Nephron progenitor cell (in vitro differentiated cells): Measurements from ENCODE around the gene IREB2.

Source experiments
- DNase-seq: peaks from one replicate; pipeline ENCODE4 v3.0.0; 2021
- H3K27ac Mint-ChIP-seq: 2 replicates; pipeline ENCODE4 v1.8.0; 2021; ENCODE audit warnings: mild to moderate bottlenecking, moderate library complexity, mixed read lengths
- H3K27me3 Mint-ChIP-seq: 2 replicates; pipeline ENCODE4 v1.8.0; 2021; ENCODE audit warnings: mild to moderate bottlenecking, low read depth, mixed read lengths; ENCODE audit not compliant: poor library complexity
- H3K36me3 Mint-ChIP-seq: 2 replicates; pipeline ENCODE4 v1.8.0; 2021; ENCODE audit warnings: low read depth, mixed read lengths
- H3K4me1 Mint-ChIP-seq: 2 replicates; pipeline ENCODE4 v1.8.0; 2021; ENCODE audit warnings: mixed read lengths
- H3K4me3 Mint-ChIP-seq: 2 replicates; pipeline ENCODE4 v1.8.0; 2021; ENCODE audit warnings: mild to moderate bottlenecking, moderate library complexity, mixed read lengths
- H3K9me3 Mint-ChIP-seq: 2 replicates; pipeline ENCODE4 v1.8.0; 2021; ENCODE audit warnings: mild to moderate bottlenecking, moderate library complexity, mixed read lengths
- CTCF ChIP-seq: fragments of 200-600 bp; sonication (generic); IDR thresholded peaks from 2 replicates; pipeline ENCODE4 v1.5.0; 2021; ENCODE audit warnings: antibody characterized with exemption

Gene IREB2

DNA sequence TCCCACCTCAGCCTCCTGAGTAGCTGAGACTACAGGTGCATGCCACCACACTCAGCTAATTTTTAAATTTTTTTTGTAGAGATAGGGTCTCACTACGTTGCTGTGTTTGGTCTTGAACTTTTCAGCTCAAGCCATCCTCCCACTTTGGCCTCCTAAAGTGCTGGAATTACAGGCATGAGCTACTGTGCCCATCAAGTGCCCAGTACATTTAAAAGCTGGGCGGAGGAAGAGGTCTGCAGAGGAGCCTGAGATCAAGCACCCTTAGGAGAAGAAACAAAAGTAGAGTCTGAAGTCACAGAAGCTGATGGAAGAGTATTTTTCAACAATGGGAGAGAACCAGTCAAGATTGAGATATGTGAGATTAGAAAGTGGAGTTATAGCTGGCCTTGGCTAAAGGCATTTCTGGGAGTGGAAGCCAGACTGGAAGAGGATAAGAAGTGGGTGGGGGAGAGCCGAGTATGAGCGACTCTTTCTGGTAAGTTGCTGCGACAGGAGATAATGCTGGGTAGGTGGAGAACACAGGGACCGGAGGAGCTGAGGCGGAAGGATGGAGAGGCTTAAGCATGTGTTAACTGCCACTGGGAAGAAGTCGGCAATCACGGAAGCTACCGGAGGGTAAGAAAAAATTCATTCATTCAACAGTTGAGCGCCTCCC is 782 bp upstream of the IREB2 start:
- no peak for TF ChIP-seq CTCF
- no peak for DNase-seq
- H3K27me3 Mint-ChIP-seq, result peaks cover 14% of the 10 kb centered on the region
- peaks cover 24% of the 10 kb centered on the region for H3K4me1 Mint-ChIP-seq
- peak overlapping the region; percentile 94 for H3K27ac Mint-ChIP-seq
- peak overlapping the region; percentile 92 for H3K4me3 Mint-ChIP-seq
- H3K9me3 Mint-ChIP-seq, result no peaks in the 10 kb centered on the region
- H3K36me3 Mint-ChIP-seq, result peaks cover 15% of the 10 kb centered on the region

DNA sequence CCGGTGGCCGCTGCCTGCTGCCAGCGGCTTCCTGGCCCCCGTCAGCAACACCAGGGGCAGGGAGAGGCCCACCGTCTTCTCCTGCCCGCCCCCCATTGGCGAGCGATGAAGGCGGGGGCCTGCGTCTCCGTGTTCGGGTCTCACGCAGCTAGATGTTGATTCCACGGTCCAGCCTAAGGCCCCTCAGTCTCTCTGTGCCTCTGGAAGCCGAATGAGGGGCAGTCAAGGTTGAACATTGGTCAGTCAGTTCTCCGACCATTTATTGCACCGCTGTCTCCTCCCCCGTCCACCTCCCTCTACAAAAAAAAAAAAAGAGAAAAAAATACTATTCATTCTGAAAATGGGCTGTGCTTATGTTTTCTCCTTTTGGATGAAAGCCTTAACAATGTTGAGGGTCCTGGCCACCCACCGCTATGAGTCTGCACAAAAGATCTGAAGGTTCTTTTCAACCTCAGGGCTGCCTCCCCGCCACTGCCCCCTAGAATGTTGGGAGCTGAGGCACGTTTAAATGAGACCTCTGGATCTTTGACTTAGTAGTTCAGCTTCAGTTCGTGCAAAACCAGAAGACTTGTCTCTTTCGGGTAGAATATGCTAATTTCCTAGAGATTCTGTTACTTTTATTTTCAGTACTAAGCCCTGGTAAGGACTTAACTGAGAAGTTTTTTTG is 736 bp downstream of the IREB2 start:
- peaks cover 27% of the 10 kb centered on the region for H3K36me3 Mint-ChIP-seq
- H3K4me1 Mint-ChIP-seq, result peaks cover 24% of the 10 kb centered on the region
- peaks cover 3% of the 10 kb centered on the region for H3K27me3 Mint-ChIP-seq
- TF ChIP-seq CTCF, result no peak
- peak; percentile 61 for DNase-seq
- peak overlapping the region; percentile 92 for H3K4me3 Mint-ChIP-seq
- H3K27ac Mint-ChIP-seq, result peak overlapping the region; percentile 99
- no peaks in the 10 kb centered on the region for H3K9me3 Mint-ChIP-seq

GRCh38 chr15:78440375-78441373 is 2.7 kb downstream of the IREB2 start:
- Mint-ChIP-seq H3K36me3 (peaks cover 42% of the 10 kb centered on the region), H3K27me3 (peaks cover 3% of the 10 kb centered on the region), H3K27ac (no peak overlapping the region), H3K4me1 (peaks cover 24% of the 10 kb centered on the region), H3K4me3 (peak overlapping the region; percentile 92), H3K9me3 (no peaks in the 10 kb centered on the region)
- no peak for TF ChIP-seq CTCF
- no peak for DNase-seq

DNA sequence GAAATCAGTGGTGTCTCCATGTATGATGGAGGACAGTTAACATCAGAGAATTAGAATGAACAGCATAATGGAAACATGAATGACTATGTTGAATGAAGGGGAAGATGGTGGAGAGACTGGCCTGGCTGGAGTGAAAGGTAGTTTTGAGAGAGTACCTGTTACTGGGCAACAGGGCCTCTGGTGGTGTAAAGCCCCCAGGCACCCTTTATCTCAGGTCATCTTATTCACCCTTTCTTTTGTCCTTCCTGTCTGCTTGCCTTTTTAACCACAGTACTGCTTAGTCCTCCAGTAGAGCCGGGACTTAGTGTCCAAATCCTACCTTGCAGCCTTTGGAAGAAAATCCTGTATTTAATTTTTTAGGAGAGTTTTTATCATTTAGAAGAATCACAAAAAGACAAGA is 6.2 kb downstream of the IREB2 start:
- TF ChIP-seq CTCF, result no peak
- no peak overlapping the region for H3K27ac Mint-ChIP-seq
- H3K4me1 Mint-ChIP-seq, result peaks cover 13% of the 10 kb centered on the region
- peaks cover 64% of the 10 kb centered on the region for H3K36me3 Mint-ChIP-seq
- no peaks in the 10 kb centered on the region for H3K9me3 Mint-ChIP-seq
- DNase-seq, result no peak
- H3K27me3 Mint-ChIP-seq, result no peaks in the 10 kb centered on the region
- H3K4me3 Mint-ChIP-seq, result no peak overlapping the region

GRCh38 chr15:78445875-78446274 is 7.9 kb downstream of the IREB2 start:
- no peak for TF ChIP-seq CTCF
- H3K27me3 Mint-ChIP-seq, result no peaks in the 10 kb centered on the region
- H3K36me3 Mint-ChIP-seq, result peaks cover 70% of the 10 kb centered on the region
- no peaks in the 10 kb centered on the region for H3K9me3 Mint-ChIP-seq
- no peak overlapping the region for H3K27ac Mint-ChIP-seq
- H3K4me1 Mint-ChIP-seq, result peaks cover 6% of the 10 kb centered on the region
- H3K4me3 Mint-ChIP-seq, result no peak overlapping the region
- DNase-seq, result no peak
